ENCODE measurements around the gene TCF4. TPM values are rescaled to one million over a fixed set of nuclear protein-coding genes. Genes with fewer than 3 reads are reported as not detected.

Gene TCF4
- total and polyA plus RNA-seq, 2 experiments from 2014 or later, result 77.7 to 89.2 TPM

DNA sequence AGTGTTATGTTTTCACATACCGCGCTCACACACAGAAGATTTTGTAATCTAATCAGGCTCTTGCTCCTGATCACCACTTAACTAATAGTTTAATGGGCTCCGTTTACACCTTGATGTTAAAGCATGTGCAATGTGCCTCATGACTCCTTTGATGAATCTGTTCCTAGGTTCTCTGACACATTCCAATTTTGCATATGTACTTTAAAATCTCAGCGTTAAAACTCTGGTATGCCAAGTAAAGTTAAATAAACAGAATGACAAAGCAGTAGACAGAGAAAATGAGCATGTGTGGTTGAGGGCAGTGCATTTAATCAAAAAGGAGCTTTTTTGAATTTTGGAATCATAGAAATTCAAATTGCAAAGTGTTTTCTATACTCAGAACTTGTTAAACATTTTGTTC is 96.4 kb downstream of the TCF4 start (continued):
- TF ChIP-seq NANOG (IDR thresholded peaks at IDR 0.05; ENCODE audit: borderline replicate concordance), result no peak
- no peak for TF ChIP-seq ZNF114 (CRISPR knock-in tag; IDR thresholded peaks at IDR 0.05)
- TF ChIP-seq EZH2 (IDR thresholded peaks at IDR 0.05; ENCODE audit: low read depth, unreplicated experiment), result no peak
- no peak for TF ChIP-seq POLR2AphosphoS5 (IDR thresholded peaks at IDR 0.05; ENCODE audit: low read depth)
- TF ChIP-seq, protein P1, sequence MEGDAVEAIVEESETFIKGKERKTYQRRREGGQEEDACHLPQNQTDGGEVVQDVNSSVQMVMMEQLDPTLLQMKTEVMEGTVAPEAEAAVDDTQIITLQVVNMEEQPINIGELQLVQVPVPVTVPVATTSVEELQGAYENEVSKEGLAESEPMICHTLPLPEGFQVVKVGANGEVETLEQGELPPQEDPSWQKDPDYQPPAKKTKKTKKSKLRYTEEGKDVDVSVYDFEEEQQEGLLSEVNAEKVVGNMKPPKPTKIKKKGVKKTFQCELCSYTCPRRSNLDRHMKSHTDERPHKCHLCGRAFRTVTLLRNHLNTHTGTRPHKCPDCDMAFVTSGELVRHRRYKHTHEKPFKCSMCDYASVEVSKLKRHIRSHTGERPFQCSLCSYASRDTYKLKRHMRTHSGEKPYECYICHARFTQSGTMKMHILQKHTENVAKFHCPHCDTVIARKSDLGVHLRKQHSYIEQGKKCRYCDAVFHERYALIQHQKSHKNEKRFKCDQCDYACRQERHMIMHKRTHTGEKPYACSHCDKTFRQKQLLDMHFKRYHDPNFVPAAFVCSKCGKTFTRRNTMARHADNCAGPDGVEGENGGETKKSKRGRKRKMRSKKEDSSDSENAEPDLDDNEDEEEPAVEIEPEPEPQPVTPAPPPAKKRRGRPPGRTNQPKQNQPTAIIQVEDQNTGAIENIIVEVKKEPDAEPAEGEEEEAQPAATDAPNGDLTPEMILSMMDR (conservative IDR thresholded peaks at IDR 0.05; ENCODE audit: low read depth in 2 of 2), result no peak
- TF ChIP-seq ZNF331 (CRISPR knock-in tag; IDR thresholded peaks at IDR 0.05; ENCODE audit: low read depth), result no peak
- TF ChIP-seq, protein P2, sequence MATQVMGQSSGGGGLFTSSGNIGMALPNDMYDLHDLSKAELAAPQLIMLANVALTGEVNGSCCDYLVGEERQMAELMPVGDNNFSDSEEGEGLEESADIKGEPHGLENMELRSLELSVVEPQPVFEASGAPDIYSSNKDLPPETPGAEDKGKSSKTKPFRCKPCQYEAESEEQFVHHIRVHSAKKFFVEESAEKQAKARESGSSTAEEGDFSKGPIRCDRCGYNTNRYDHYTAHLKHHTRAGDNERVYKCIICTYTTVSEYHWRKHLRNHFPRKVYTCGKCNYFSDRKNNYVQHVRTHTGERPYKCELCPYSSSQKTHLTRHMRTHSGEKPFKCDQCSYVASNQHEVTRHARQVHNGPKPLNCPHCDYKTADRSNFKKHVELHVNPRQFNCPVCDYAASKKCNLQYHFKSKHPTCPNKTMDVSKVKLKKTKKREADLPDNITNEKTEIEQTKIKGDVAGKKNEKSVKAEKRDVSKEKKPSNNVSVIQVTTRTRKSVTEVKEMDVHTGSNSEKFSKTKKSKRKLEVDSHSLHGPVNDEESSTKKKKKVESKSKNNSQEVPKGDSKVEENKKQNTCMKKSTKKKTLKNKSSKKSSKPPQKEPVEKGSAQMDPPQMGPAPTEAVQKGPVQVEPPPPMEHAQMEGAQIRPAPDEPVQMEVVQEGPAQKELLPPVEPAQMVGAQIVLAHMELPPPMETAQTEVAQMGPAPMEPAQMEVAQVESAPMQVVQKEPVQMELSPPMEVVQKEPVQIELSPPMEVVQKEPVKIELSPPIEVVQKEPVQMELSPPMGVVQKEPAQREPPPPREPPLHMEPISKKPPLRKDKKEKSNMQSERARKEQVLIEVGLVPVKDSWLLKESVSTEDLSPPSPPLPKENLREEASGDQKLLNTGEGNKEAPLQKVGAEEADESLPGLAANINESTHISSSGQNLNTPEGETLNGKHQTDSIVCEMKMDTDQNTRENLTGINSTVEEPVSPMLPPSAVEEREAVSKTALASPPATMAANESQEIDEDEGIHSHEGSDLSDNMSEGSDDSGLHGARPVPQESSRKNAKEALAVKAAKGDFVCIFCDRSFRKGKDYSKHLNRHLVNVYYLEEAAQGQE (IDR thresholded peaks at IDR 0.05; ENCODE audit: unreplicated experiment), result no peak
- TF ChIP-seq EZH2phosphoT487 (IDR thresholded peaks at IDR 0.05; ENCODE audit: unreplicated experiment), result no peak
- TF ChIP-seq, protein P3, sequence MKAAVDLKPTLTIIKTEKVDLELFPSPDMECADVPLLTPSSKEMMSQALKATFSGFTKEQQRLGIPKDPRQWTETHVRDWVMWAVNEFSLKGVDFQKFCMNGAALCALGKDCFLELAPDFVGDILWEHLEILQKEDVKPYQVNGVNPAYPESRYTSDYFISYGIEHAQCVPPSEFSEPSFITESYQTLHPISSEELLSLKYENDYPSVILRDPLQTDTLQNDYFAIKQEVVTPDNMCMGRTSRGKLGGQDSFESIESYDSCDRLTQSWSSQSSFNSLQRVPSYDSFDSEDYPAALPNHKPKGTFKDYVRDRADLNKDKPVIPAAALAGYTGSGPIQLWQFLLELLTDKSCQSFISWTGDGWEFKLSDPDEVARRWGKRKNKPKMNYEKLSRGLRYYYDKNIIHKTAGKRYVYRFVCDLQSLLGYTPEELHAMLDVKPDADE (IDR thresholded peaks at IDR 0.05), result no peak
- no peak for TF ChIP-seq STAT1 (IDR thresholded peaks at IDR 0.05; ENCODE audit: unreplicated experiment)

DNA sequence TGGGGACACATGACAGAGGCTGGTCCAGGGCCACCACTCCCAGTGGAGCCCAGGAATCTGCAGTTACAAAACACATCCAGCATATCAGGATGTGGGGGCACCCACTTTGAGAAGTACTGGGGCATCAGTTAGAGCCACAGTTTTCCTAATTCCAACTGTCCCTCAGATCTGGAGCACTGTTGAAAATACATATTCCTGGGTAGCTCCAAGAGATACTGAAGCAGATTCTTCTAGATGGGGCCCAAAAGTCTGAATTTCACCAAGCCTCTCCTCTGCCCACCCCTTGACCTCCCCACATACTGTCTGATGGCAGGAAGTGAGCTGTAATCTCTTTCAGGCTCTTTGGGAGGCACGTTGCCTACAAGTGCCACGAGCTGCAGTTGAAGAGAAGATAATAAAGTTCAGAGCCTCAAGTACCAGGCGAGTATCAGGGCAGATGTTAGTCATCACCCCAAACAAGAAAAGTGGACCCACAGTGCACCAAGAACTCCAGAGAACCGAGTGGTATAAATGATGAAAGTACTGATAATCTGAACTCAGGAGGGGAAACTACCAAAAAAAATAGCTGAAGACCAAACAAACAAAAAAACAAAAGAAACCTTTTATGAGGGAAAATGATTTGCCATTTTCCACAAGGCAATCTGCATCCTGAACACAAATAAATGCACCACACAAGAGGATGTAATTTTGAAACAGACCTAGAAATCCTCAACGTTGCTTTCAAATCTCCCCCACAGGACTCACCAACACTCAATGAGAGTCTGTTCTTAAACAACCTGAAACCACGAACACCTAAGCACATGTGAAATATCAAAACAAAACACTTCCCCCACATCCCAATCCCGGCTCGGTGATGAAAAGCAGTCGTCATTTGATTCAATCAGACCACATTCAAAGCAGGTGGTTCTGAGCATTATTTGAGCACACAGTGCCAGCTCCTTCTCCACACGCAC is 98.7 kb downstream of the TCF4 start:
- Histone ChIP-seq H3K4me2 (peak overlapping the region; percentile 33), H2AFZ (no peak overlapping the region), H3K9me2 (ENCODE audit: insufficient read depth) (no peaks in the 10 kb centered on the region), H3K4me3 (peak overlapping the region; percentile 18; the same call in 1 of the 2 replicates), H3F3A (replicated peaks; ENCODE audit: low read depth) (no peaks in the 10 kb centered on the region), H3K79me2 (replicated peaks; ENCODE audit: insufficient read depth) (peaks cover 77% of the 10 kb centered on the region), H3K36me3 (ENCODE audit: insufficient read depth) (no peaks in the 10 kb centered on the region), H4K20me1 (replicated peaks; ENCODE audit: insufficient read depth) (no peaks in the 10 kb centered on the region), H3K4me1 (ENCODE audit: insufficient read depth) (peaks cover 47% of the 10 kb centered on the region), H3K27ac (ENCODE audit: low read depth) (peak overlapping the region; percentile 80), H3K27me3 (ENCODE audit: insufficient read depth) (no peaks in the 10 kb centered on the region)
- Mint-ChIP-seq H3K36me3 (ENCODE audit: low read depth) (no peaks in the 10 kb centered on the region), H3K9me3 (no peaks in the 10 kb centered on the region), H3K27ac (no peak overlapping the region), H3K4me1 (peaks cover 73% of the 10 kb centered on the region), H3K4me3 (peak overlapping the region; percentile 4; the same call in 1 of the 3 replicates), H3K27me3 (ENCODE audit: insufficient read depth, low read depth, poor library complexity) (no peaks in the 10 kb centered on the region)
- DNase-seq (ENCODE audit: low spot score) (no peak), ATAC-seq (peak; percentile 50)
- TF ChIP-seq, protein P3 (IDR thresholded peaks at IDR 0.05), result no peak
- no peak for TF ChIP-seq NANOG (IDR thresholded peaks at IDR 0.05; ENCODE audit: borderline replicate concordance)
- no peak for TF ChIP-seq STAT1 (IDR thresholded peaks at IDR 0.05; ENCODE audit: unreplicated experiment)
- TF ChIP-seq ZNF331 (CRISPR knock-in tag; IDR thresholded peaks at IDR 0.05; ENCODE audit: low read depth), result no peak
- TF ChIP-seq CREB1 (CRISPR knock-in tag; IDR thresholded peaks at IDR 0.05; ENCODE audit: low read depth), result no peak
- TF ChIP-seq EZH2 (IDR thresholded peaks at IDR 0.05; ENCODE audit: low read depth, unreplicated experiment), result no peak
- TF ChIP-seq, protein P1 (conservative IDR thresholded peaks at IDR 0.05; ENCODE audit: low read depth in 2 of 2), result no peak
- TF ChIP-seq EZH2phosphoT487 (IDR thresholded peaks at IDR 0.05; ENCODE audit: unreplicated experiment), result no peak
- TF ChIP-seq POLR2AphosphoS5 (IDR thresholded peaks at IDR 0.05; ENCODE audit: low read depth), result no peak

Measured in GM23338 (cell line).